ENCODE measurements around the gene BMF.

BMF gene

DNA sequence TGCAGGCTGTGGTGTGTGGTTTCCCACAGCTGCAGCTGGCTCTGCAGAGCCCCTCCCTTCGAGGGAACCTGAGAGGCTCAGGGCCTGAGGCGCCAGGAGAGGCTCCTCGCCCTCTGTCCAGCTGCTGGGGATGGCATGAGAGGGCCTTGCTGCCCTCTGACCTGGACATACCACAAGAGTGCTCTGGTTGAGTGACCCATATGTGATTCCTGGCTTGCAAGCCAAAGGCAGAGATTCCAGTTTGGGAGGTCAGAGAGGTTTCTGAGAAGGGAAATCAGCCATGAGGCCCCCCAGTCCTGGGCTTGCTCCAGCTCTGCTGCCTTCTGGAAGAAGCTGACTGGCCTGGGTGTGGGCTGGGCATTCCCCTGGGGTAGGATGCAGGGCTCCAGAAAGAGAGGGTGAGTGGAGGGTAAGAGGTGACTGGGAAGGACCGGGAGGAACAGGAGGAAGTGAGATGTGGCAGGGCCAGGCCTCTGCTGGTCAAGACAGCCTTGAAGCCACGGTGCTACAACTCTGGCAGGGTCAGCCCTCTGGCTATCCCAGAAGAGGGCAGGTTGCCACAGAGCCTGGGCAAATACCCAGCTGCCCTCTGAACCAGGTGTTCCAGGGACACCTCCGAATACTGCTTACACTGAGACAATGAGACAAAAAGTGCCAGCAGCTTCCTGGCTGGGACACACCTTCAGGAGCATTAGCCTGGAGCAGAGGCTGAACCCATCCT lies 53.7 kb downstream of the BMF start:
- Histone ChIP-seq H3K36me3 (ENCODE audit: control insufficient read depth, low read length) (peaks cover 7% of the 10 kb centered on the region), H3K27ac (ENCODE audit: low read depth, low read length) (peak overlapping the region; percentile 92), H3K9me2 (replicated peaks; ENCODE audit: control insufficient read depth, low read length) (no peaks in the 10 kb centered on the region), H3K9me3 (ENCODE audit: control insufficient read depth, insufficient read depth, low read length) (no peaks in the 10 kb centered on the region), H3K4me3 (ENCODE audit: low read length) (peak overlapping the region; percentile 67), H3K4me1 (ENCODE audit: control insufficient read depth, low read length) (peaks cover 91% of the 10 kb centered on the region), H4K20me1 (ENCODE audit: control insufficient read depth, insufficient read depth, low read depth, low read length) (no peaks in the 10 kb centered on the region), H3F3A (ENCODE audit: control insufficient read depth, insufficient read depth) (peaks cover 28% of the 10 kb centered on the region), H3K4me2 (ENCODE audit: low read length) (peak overlapping the region; percentile 96), H3K79me2 (ENCODE audit: control insufficient read depth, low read length) (0 out of 2 replicates have a peak, but pooled peaks cover 2% of the 10 kb centered on the region), H3K27me3 (ENCODE audit: control insufficient read depth, low read length) (no peaks in the 10 kb centered on the region)
- TF ChIP-seq, protein P1, sequence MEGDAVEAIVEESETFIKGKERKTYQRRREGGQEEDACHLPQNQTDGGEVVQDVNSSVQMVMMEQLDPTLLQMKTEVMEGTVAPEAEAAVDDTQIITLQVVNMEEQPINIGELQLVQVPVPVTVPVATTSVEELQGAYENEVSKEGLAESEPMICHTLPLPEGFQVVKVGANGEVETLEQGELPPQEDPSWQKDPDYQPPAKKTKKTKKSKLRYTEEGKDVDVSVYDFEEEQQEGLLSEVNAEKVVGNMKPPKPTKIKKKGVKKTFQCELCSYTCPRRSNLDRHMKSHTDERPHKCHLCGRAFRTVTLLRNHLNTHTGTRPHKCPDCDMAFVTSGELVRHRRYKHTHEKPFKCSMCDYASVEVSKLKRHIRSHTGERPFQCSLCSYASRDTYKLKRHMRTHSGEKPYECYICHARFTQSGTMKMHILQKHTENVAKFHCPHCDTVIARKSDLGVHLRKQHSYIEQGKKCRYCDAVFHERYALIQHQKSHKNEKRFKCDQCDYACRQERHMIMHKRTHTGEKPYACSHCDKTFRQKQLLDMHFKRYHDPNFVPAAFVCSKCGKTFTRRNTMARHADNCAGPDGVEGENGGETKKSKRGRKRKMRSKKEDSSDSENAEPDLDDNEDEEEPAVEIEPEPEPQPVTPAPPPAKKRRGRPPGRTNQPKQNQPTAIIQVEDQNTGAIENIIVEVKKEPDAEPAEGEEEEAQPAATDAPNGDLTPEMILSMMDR (IDR thresholded peaks at IDR 0.05; ENCODE audit: low read depth, low read length, poor library complexity, severe bottlenecking) = no peak
- TF ChIP-seq EZH2phosphoT487 (IDR thresholded peaks at IDR 0.05; ENCODE audit: borderline replicate concordance, low read length) = no peak

GRCh38 chr15:40054605-40054854 lies 54.1 kb downstream of the BMF start:
- no peaks in the 10 kb centered on the region for H3K9me2 ChIP-seq (replicated peaks; ENCODE audit: control insufficient read depth, low read length)
- H3K4me3 ChIP-seq (ENCODE audit: low read length) = peak overlapping the region; percentile 67
- H3K79me2 ChIP-seq (ENCODE audit: control insufficient read depth, low read length) = 0 out of 2 replicates have a peak, but pooled peaks cover 2% of the 10 kb centered on the region
- peaks cover 9% of the 10 kb centered on the region for H3K36me3 ChIP-seq (ENCODE audit: control insufficient read depth, low read length)
- H3K27ac ChIP-seq (ENCODE audit: low read depth, low read length) = peak overlapping the region; percentile 92
- H3K27me3 ChIP-seq (ENCODE audit: control insufficient read depth, low read length) = no peaks in the 10 kb centered on the region
- H3K4me1 ChIP-seq (ENCODE audit: control insufficient read depth, low read length) = peaks cover 96% of the 10 kb centered on the region
- peaks cover 29% of the 10 kb centered on the region for H3F3A ChIP-seq (ENCODE audit: control insufficient read depth, insufficient read depth)
- no peaks in the 10 kb centered on the region for H3K9me3 ChIP-seq (ENCODE audit: control insufficient read depth, insufficient read depth, low read length)
- H3K4me2 ChIP-seq (ENCODE audit: low read length) = peak overlapping the region; percentile 96
- no peak for TF ChIP-seq EZH2phosphoT487 (IDR thresholded peaks at IDR 0.05; ENCODE audit: borderline replicate concordance, low read length)
- TF ChIP-seq, protein P1 (IDR thresholded peaks at IDR 0.05; ENCODE audit: low read depth, low read length, poor library complexity, severe bottlenecking) = no peak
- no peaks in the 10 kb centered on the region for H4K20me1 ChIP-seq (ENCODE audit: control insufficient read depth, insufficient read depth, low read depth, low read length)

DNA sequence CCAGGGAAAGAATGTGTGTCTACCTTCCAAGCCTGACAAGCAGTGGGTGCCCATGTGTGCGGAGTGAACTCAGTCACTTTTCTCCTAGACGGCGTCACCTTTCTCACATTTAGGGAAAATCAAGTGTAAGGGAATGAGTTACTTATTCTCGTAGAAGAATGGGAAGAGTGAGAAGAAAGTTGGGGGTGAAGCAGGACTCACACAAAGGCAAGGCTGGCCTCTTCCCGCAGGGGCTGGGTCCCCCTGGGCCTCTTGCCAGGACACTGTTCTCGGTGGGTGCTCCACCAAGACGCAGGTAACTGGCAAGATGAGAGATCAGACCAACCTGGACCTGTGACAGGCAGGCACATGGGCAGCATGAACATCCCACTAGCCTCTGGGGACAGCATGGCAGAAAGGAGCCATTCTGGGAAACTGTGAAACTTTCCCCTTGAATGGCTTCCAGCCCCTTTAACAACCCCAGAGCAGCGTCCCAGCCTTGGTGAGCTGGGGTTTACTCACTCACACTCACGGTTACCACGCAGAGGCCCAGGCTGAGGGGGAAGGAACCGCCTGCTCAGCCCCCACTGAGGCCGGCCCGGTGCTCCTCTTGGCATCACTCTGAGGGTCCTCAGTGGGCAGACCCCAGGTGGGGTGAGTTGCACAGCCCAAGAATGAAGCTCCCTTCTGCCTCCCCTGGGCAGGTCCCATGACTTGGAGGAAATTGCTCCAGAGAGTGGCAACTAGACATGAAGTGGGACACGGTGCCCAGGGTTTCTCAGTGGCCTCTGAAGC lies 54.7 kb downstream of the BMF start:
- Histone ChIP-seq H3K27me3 (ENCODE audit: control insufficient read depth, low read length) (no peaks in the 10 kb centered on the region), H4K20me1 (ENCODE audit: control insufficient read depth, insufficient read depth, low read depth, low read length) (no peaks in the 10 kb centered on the region), H3F3A (ENCODE audit: control insufficient read depth, insufficient read depth) (peaks cover 33% of the 10 kb centered on the region), H3K36me3 (ENCODE audit: control insufficient read depth, low read length) (peaks cover 14% of the 10 kb centered on the region), H3K9me3 (ENCODE audit: control insufficient read depth, insufficient read depth, low read length) (no peaks in the 10 kb centered on the region), H3K9me2 (replicated peaks; ENCODE audit: control insufficient read depth, low read length) (no peaks in the 10 kb centered on the region), H3K4me3 (ENCODE audit: low read length) (peak overlapping the region; percentile 67), H3K4me1 (ENCODE audit: control insufficient read depth, low read length) (peaks cover 98% of the 10 kb centered on the region), H3K4me2 (ENCODE audit: low read length) (peak overlapping the region; percentile 96), H3K27ac (ENCODE audit: low read depth, low read length) (peak overlapping the region; percentile 92), H3K79me2 (ENCODE audit: control insufficient read depth, low read length) (peaks cover 6% of the 10 kb centered on the region; the same call in 1 of the 2 replicates)
- TF ChIP-seq, protein P1 (IDR thresholded peaks at IDR 0.05; ENCODE audit: low read depth, low read length, poor library complexity, severe bottlenecking) = no peak
- TF ChIP-seq EZH2phosphoT487 (IDR thresholded peaks at IDR 0.05; ENCODE audit: borderline replicate concordance, low read length) = no peak

Measured in DOHH2 (cell line).